Brain microvascular endothelial cell (primary cell): Measurements from ENCODE around the gene ARHGEF19.

ENCODE experiments used
- DNase-seq: peaks from one replicate; pipeline ENCODE4 v3.0.0-alpha.2; 2020
- H3K27ac ChIP-seq: fragments of 250-450 bp; sonication (Bioruptor Pico); 2 replicates; pipeline ENCODE4 v1.5.1; 2020; ENCODE audit warnings: mild to moderate bottlenecking, moderate library complexity
- H3K27me3 ChIP-seq: fragments of 250-450 bp; sonication (Bioruptor Pico); replicated peaks from 2 replicates; pipeline ENCODE4 v1.5.1; 2020; ENCODE audit warnings: mild to moderate bottlenecking
- H3K36me3 ChIP-seq: fragments of 250-450 bp; sonication (Bioruptor Pico); replicated peaks from 2 replicates; pipeline ENCODE4 v1.5.1; 2020; ENCODE audit warnings: mild to moderate bottlenecking
- H3K4me3 ChIP-seq: 2 replicates; pipeline ENCODE4 v1.5.1; 2011; ENCODE audit warnings: low read depth, mild to moderate bottlenecking, control low read depth, low read length, moderate library complexity
- in situ Hi-C: cut with HindIII; loops from 2 replicates; pipeline ENCODE4 v1.10.0; 2017; ENCODE audit warnings: low sequenced_read_pairs, low pct_ligation_motif_present
- TF ChIP-seq, protein P1 (sequence below): IDR thresholded peaks from 2 replicates; pipeline ENCODE4 v1.5.1; 2011; ENCODE audit warnings: low read depth, mild to moderate bottlenecking, moderate library complexity, low read length, control low read depth, inconsistent platforms; ENCODE audit errors: missing control alignments

Gene ARHGEF19

DNA sequence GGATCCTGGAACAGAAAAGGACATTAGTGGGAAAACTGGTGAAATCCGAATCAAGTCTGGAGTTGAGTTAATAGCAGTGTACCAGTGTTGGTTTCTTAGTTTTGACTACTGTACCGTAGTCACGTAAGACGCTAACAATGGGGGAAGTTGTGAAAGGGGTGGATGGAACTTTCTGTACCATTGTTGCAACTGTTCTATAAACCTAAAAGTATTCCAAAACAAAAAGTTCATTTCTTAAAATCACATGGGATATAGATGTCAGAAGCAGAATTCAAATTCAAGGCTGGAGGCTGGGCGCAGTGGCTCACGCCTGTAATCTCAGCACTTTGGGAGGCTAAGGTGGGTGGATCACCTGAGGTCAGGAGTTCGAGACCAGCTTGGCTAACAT is 16.9 kb downstream of the ARHGEF19 start:
- in situ Hi-C loops, result no loop called here
- Histone ChIP-seq H3K4me3 (no peak overlapping the region), H3K27me3 (no peaks in the 10 kb centered on the region), H3K27ac (no peak overlapping the region), H3K36me3 (no peaks in the 10 kb centered on the region)
- no peak for DNase-seq
- TF ChIP-seq, protein P1, sequence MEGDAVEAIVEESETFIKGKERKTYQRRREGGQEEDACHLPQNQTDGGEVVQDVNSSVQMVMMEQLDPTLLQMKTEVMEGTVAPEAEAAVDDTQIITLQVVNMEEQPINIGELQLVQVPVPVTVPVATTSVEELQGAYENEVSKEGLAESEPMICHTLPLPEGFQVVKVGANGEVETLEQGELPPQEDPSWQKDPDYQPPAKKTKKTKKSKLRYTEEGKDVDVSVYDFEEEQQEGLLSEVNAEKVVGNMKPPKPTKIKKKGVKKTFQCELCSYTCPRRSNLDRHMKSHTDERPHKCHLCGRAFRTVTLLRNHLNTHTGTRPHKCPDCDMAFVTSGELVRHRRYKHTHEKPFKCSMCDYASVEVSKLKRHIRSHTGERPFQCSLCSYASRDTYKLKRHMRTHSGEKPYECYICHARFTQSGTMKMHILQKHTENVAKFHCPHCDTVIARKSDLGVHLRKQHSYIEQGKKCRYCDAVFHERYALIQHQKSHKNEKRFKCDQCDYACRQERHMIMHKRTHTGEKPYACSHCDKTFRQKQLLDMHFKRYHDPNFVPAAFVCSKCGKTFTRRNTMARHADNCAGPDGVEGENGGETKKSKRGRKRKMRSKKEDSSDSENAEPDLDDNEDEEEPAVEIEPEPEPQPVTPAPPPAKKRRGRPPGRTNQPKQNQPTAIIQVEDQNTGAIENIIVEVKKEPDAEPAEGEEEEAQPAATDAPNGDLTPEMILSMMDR, result no peak

DNA sequence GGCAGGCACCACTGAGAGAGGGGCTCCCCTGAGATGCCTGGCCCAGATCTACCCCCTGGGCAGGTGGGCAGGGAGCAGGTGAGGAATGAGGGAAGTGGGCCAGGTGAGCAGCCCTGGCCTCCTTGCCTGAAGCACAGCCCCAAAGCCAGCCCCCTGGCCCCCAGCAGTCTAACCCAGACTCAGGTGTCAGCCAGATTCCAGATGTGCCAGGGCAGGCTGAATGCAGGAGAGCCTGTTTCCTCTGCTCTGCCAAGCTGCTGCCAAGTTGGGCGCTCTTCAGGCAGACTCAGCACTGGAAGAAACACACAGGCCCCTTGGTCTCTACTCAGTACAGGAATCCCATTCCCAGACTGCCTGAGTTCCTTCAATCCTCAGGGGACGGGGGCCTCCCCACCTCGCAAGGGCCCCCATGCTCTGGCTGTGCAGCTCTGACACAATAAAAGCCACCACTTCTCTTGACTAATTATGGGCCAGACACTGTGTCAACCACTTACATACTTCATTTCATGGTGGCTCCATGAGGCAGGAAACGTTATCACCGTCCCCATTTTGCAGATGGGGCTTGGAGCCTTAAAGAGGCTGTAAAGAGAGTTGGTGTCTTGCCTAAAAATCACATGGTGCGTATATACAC is 20.4 kb downstream of the ARHGEF19 start:
- in situ Hi-C loops, result no loop called here
- no peak for DNase-seq
- no peaks in the 10 kb centered on the region for H3K36me3 ChIP-seq
- no peaks in the 10 kb centered on the region for H3K27me3 ChIP-seq
- TF ChIP-seq, protein P1, result no peak
- no peak overlapping the region for H3K27ac ChIP-seq
- H3K4me3 ChIP-seq, result no peak overlapping the region

- Histone ChIP-seq H3K4me3 (no peak overlapping the region), H3K27ac (no peak overlapping the region), H3K27me3 (no peaks in the 10 kb centered on the region), H3K36me3 (no peaks in the 10 kb centered on the region)
- in situ Hi-C loops, result no loop called here
- TF ChIP-seq, protein P1, result no peak
- no peak for DNase-seq
These were observed 21.1 kb downstream of the ARHGEF19 start for GRCh38 chr1:16191309-16191708.

GRCh38 chr1:16189921-16190621 is 22.4 kb downstream of the ARHGEF19 start:
- in situ Hi-C loops, result no loop called here
- Histone ChIP-seq H3K27me3 (no peaks in the 10 kb centered on the region), H3K27ac (no peak overlapping the region), H3K36me3 (no peaks in the 10 kb centered on the region), H3K4me3 (no peak overlapping the region)
- TF ChIP-seq, protein P1, result no peak
- DNase-seq, result no peak

DNA sequence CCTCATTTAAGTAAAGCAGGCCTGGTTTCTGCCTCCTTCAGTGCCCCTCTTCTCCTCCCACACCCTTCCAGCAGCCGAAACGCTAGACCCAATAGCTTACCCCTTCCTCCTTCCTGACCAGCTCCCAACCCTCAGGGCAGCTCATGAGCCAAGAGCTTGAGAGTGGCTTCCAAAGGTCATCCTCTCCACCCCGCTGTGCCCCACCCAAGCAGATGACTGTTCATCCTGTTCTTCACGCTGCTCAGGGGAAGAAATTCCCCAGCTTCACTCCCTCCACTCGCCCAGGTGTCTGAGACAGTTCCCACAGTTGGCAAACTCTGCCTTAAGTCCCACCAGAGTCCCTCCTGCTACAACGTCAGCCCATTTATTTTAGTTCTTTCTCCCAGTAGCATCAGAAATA is 23.4 kb downstream of the ARHGEF19 start:
- Histone ChIP-seq H3K4me3 (no peak overlapping the region), H3K27me3 (no peaks in the 10 kb centered on the region), H3K27ac (no peak overlapping the region), H3K36me3 (no peaks in the 10 kb centered on the region)
- no peak for DNase-seq
- TF ChIP-seq, protein P1, result no peak
- in situ Hi-C loops, result no loop called here
